NOMO-1 treated with DMSO at 0.1 percent for 48 hours (cell line): ENCODE results near the gene TTN.
"Not testable (repeated sequence)": the region's sequence is repeated elsewhere in the genome, so short reads cannot be mapped to it uniquely, and the experiment has no call there.

ENCODE experiments used
- DNase-seq: peaks from one replicate; lab custom pipeline; 2025; ENCODE audit not compliant: unreplicated experiment; lab: John Stamatoyannopoulos, UW

Gene TTN

GRCh38 chr2:178542161-178542560 is 265.1 kb downstream of the TTN start:
- DNase-seq = no peak

- no peak for DNase-seq
Measured at GRCh38 chr2:178536037-178536436, 271.2 kb downstream of the TTN start.

GRCh38 chr2:178531168-178531567 is 276.1 kb downstream of the TTN start:
- DNase-seq = peak; percentile 17

- DNase-seq = peak; percentile 90
Measured at GRCh38 chr2:178530625-178531142, 276.5 kb downstream of the TTN start.

- DNase-seq = peak; percentile 68
Measured at GRCh38 chr2:178530131-178530530, 277.1 kb downstream of the TTN start.

- no peak for DNase-seq
Measured at GRCh38 chr2:178529194-178529593, 278.0 kb downstream of the TTN start.

- no peak for DNase-seq
Measured at GRCh38 chr2:178528647-178529046, 278.6 kb downstream of the TTN start.

- no peak for DNase-seq
Measured at GRCh38 chr2:178527592-178527991, 279.6 kb downstream of the TTN start.

GRCh38 chr2:178526256-178526655 is 281.0 kb downstream of the TTN start:
- no peak for DNase-seq

GRCh38 chr2:178525460-178525859 is 281.8 kb downstream of the TTN start:
- DNase-seq = not testable (repeated sequence)

GRCh38 chr2:178525010-178525409 is 282.2 kb downstream of the TTN start:
- DNase-seq = not testable (repeated sequence)

GRCh38 chr2:178523596-178524134 is 283.6 kb downstream of the TTN start:
- DNase-seq = no peak

- DNase-seq = peak; percentile 96
Measured at GRCh38 chr2:178522950-178523595, 284.1 kb downstream of the TTN start.

- DNase-seq = no peak
Measured at GRCh38 chr2:178521304-178522150, 285.7 kb downstream of the TTN start.

GRCh38 chr2:178517496-178517895 is 289.7 kb downstream of the TTN start:
- no peak for DNase-seq

GRCh38 chr2:178514664-178515063 is 292.6 kb downstream of the TTN start:
- DNase-seq = no peak

GRCh38 chr2:178513876-178514275 is 293.3 kb downstream of the TTN start:
- no peak for DNase-seq

GRCh38 chr2:178512484-178512883 is 294.7 kb downstream of the TTN start:
- DNase-seq = no peak

GRCh38 chr2:178510384-178510783 is 296.8 kb downstream of the TTN start:
- DNase-seq = no peak

GRCh38 chr2:178508646-178509045 is 298.6 kb downstream of the TTN start:
- DNase-seq = no peak

GRCh38 chr2:178506949-178507348 is 300.3 kb downstream of the TTN start:
- DNase-seq = no peak

- no peak for DNase-seq
Measured at GRCh38 chr2:178506524-178506923, 300.7 kb downstream of the TTN start.
